Stimulated activated CD4-positive, alpha-beta T cell treated with anti-CD3 and anti-CD28 coated beads, Interleukin-1b, Interleukin-23, amount 100 ng/mL, for 1 hour (primary cell): Measurements from ENCODE around the gene ACVR1.

Source experiments
- DNase-seq, 2 donors: peaks; one replicate each; pipeline ENCODE4 v3.0.0-alpha.2; 2020; ENCODE audit warnings: low read depth in 2 of 2

The ACVR1 gene

GRCh38 chr2:157856187-157856515 lies 20.0 kb downstream of the ACVR1 start:
- DNase-seq: no peak

GRCh38 chr2:157853820-157854219 lies 22.3 kb downstream of the ACVR1 start:
- no peak for DNase-seq

GRCh38 chr2:157853211-157853610 lies 22.9 kb downstream of the ACVR1 start:
- no peak for DNase-seq

- no peak for DNase-seq
Measured at GRCh38 chr2:157849591-157849990, 26.5 kb downstream of the ACVR1 start.

GRCh38 chr2:157848213-157848612 lies 27.9 kb downstream of the ACVR1 start:
- DNase-seq: no peak

- DNase-seq: no peak
Measured at GRCh38 chr2:157845081-157845480, 31.0 kb downstream of the ACVR1 start.

- DNase-seq: no peak
Measured at GRCh38 chr2:157843935-157844334, 32.2 kb downstream of the ACVR1 start.

- no peak for DNase-seq
Measured at GRCh38 chr2:157843081-157843480, 33.0 kb downstream of the ACVR1 start.

- DNase-seq: no peak
Measured at GRCh38 chr2:157842106-157842879, 33.8 kb downstream of the ACVR1 start.

- no peak for DNase-seq
Measured at GRCh38 chr2:157841485-157841884, 34.6 kb downstream of the ACVR1 start.

- no peak for DNase-seq
Measured at GRCh38 chr2:157840568-157841156, 35.5 kb downstream of the ACVR1 start.

- DNase-seq: no peak
Measured at GRCh38 chr2:157839822-157840221, 36.3 kb downstream of the ACVR1 start.

- no peak for DNase-seq
Measured at GRCh38 chr2:157839162-157839801, 36.8 kb downstream of the ACVR1 start.

- DNase-seq: no peak
Measured at GRCh38 chr2:157838442-157839161, 37.5 kb downstream of the ACVR1 start.

GRCh38 chr2:157837851-157838441 lies 38.2 kb downstream of the ACVR1 start:
- DNase-seq: no peak

GRCh38 chr2:157836531-157836930 lies 39.6 kb downstream of the ACVR1 start:
- DNase-seq: no peak

- no peak for DNase-seq
Measured at GRCh38 chr2:157835425-157835824, 40.7 kb downstream of the ACVR1 start.

GRCh38 chr2:157835006-157835405 lies 41.1 kb downstream of the ACVR1 start:
- DNase-seq: no peak

GRCh38 chr2:157833721-157834120 lies 42.4 kb downstream of the ACVR1 start:
- DNase-seq: no peak

GRCh38 chr2:157831573-157832315 lies 44.4 kb downstream of the ACVR1 start:
- DNase-seq: no peak
